CD4-positive, alpha-beta T cell treated with Interleukin-15 for 1 hour (primary cell): ENCODE data around the gene EGLN1.

ENCODE experiments used
- DNase-seq: peaks from one replicate; pipeline ENCODE4 v3.0.0-alpha.2; 2020

EGLN1 gene

DNA sequence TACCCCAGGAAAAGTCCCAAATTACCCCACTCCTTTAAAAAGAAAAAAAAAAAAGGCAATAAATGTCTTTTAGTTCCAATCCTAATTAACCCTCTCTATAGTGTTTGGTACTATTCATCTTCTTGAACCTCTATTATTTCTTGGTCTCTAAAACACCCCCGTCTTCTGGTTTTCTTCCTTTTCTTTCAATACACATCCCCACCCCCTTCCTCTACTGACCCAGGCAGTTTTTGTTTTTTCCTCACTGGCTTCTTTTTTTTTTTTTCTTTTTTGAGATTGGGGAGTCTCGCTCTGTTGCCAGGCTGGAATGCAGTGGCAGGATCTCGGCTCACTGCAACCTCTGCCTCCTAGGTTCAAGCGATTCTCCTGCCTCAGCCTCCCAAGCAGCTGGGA, 26.1 kb downstream of the EGLN1 start:
- DNase-seq = no peak

DNA sequence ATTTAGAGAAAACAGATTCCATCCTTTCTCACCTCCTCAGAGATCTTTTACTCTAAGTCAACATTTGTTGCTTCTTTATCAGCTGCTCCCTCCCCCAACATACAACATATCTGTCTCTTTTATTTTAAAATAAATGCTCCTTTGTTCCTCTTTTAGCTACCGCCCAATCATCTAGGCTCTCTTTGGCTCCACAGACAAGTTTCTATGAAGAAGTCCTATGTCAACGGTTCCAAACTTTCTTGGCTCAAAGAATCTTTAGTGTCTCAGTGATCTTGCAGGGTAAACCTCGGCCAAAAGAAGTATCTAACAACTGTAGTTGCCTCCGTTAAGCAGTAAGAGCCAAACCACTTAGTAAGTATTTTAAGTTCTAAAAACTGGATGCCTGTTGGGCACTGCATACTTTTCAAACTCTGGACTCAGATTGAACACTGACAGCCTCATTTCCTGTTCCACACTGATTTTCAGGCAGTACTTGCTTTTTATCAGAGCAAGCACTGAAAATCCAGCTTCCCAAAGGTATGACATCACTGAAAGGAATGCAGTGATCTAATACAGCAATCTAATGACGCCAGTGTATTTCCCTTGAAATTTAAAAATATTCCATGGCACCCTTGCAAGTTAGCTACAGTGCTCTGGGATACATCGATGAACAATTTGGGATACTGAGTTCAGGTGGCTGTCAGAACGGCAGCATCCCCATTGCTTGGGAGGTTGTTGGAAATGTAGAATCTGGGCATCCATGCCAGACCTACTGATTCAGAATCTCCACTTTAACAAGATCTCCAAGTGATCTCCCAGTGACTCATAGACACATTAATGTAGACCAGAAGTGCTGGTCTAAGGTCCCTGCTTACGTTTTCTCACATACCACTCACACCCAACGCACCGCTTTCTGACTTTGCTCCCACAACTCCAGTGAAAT, 26.8 kb downstream of the EGLN1 start:
- no peak for DNase-seq

DNA sequence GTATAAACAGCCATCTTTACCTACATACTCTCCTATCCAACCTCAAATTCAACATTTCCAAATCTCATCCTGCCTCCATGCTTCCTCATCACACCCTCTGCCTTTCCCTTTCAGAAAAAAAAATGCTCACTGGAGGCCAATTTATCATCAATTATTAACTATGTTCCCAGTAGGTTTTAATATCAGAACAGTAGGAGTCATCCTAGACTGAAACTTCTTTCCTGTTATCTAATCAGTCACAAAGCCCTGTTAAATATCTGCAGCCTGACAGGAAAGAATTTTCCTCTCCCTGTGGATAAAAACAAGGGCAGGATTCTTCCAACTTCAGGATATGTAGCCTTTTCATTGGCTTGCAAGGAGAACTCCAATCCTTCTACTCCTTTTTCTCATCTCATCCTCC, 28.4 kb downstream of the EGLN1 start:
- DNase-seq = no peak

DNA sequence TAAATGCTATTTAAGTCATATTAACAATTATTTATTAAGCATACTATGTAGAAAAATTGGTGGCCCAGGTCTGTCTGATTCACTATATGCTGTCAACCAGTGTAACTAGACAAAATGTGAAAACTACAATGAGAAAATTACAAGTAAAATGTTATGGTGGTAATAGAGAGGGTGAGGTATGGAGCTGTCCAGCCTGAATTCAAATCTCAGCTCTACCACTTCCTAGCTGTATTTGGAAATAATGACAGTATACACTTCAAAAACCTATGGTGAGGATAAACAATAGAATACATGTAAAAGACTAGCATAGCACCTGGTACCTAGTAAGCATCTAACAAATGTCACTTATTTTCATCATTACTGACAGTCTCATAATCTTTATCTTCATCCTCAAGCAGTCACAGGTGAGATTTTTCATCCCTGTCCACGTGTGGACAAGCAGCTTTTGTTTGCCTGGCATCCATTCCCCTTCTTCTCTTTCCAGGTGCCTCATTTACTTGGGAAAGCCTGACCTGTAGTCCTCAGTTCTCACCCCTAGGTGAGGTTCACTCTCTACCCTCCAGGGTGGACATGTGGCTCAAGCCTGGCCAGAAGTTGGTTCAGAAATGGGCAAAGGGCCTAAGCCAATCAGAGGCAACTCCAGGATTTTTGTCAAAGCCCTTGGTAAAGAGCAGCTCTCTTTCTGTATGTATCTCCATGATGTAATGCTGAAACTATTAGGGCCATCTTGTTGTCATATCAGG, 29.5 kb downstream of the EGLN1 start:
- DNase-seq = no peak

- no peak for DNase-seq
Measured at GRCh38 chr1:231390071-231390470, 32.0 kb downstream of the EGLN1 start.

- no peak for DNase-seq
Measured at GRCh38 chr1:231387770-231388669, 34.1 kb downstream of the EGLN1 start.

GRCh38 chr1:231386466-231386865, 35.6 kb downstream of the EGLN1 start:
- no peak for DNase-seq

DNA sequence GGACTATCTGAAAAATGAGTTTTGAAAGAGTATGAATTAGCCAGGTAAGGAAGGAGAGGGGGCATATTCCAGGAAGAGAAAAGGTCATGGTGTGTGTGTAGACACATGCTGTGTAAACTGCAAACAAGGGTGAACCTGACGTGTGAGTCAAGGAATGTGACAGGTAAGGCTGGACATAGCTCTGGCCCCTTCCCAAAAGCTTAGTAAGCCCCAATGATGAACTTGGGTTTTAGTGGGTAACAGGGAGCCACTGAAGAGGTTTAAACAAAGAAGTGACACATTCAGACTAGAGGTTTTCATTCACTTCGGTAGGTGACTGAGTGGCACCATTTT, 36.7 kb downstream of the EGLN1 start:
- DNase-seq = no peak

GRCh38 chr1:231384696-231385415, 37.2 kb downstream of the EGLN1 start:
- no peak for DNase-seq

DNA sequence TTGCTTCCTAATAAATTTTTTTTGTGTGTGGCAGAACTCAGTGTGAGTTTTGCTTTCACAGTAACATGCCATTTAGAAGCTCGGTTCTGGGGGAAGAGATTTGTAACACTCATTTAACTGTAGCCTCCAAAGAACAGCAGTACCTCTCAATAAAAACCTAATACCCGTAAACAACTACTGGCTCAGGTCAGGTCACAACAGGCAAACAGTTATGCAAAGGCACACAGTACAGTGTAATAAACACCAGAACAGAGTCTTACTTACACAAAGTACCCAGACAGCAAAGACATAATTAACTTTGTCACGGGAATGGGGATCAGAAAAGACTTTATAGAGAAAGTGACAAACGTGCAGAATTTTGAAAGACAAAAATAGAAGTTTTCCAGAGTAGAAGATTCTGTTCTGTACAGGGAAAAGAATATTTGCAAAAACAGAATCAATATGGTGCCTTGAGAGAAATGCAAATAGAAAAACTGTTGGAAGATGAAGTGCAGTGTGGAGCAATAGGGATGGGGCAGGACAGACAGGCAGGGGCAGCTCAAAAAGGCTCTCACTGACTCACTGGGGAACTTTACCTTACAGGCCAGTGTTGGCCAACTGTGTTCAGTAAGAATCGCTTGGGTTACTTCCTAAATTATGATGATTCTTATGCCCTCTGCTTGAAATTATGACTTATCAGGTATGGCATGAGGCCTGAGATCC, 38.8 kb downstream of the EGLN1 start:
- peak; percentile 20 for DNase-seq

DNA sequence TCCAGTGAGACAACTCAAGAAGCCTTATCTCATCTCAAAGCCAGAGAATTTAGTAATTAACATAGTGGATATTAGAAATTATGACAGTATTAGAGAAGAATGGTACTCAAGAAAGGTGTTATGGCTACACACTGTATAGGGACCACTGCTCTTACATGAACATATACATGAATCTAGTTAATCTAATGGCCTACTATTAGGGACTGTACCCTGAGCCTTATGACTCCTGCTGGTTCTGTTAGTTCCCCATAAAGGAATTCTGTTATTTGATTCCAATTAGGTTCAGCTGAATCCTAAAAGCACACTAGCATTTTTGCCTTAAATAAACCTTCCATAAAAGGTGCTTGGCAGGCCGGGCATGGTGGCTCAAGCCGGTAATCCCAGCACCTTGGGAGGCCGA, 39.7 kb downstream of the EGLN1 start:
- no peak for DNase-seq

- no peak for DNase-seq
Measured at GRCh38 chr1:231381729-231382128, 40.4 kb downstream of the EGLN1 start.

DNA sequence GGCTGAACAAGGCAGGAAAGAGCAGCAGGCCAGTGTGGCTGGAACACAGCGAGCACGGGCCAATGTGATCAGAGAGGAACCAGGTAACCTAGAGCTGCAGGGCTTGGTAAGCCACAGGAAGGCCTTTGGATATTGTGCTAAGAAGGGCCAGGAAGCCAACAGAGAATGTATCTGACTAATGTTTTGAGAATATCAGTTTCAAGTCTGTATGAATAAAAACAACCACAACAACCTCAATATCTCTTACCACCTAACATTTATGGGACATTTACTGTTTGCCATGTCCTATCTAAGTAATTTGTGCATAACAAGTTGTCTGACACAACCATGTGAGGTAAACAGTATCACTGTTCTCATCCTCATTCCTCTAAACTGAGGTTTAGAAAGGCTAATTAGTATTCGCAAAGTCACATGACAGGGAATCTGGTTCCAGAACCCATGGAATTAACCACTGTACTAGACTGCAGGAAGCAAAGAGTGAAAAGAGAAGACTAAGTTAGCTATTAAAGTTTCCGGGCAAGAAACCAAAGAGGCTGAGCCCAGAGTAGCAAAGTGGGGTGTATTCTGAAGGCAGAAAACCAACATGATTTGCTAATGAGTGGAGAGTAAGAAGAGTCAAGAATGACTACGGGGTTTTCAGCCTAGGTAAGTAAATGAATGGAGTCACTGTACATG, 45.1 kb downstream of the EGLN1 start:
- no peak for DNase-seq

DNA sequence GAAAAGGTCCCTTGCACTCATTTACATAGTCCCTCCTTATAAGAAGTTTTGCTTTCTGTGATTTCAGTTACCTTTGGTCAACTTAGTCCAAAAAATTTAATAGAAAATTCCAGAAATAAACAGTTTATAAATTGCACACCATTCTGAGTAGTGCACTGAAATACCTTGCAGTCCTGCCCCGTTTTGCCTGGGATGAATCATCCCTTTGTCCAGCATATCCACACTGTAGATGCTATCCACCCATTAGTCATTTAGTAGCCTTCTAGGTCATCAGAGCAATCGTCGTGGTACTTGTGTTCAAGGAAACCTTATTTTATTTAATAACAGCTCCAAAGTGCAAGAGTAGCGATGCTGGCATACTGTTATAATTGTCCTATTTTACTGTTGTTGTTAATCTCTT, 46.0 kb downstream of the EGLN1 start:
- no peak for DNase-seq

- no peak for DNase-seq
Measured at GRCh38 chr1:231374394-231374793, 47.7 kb downstream of the EGLN1 start.

- no peak for DNase-seq
Measured at GRCh38 chr1:231372501-231372900, 49.6 kb downstream of the EGLN1 start.

GRCh38 chr1:231369282-231369681, 52.8 kb downstream of the EGLN1 start:
- DNase-seq = no peak

- DNase-seq = no peak
Measured at GRCh38 chr1:231364192-231364591, 57.9 kb downstream of the EGLN1 start.

GRCh38 chr1:231363624-231364023, 58.5 kb downstream of the EGLN1 start:
- DNase-seq = no peak

GRCh38 chr1:231362325-231362724, 59.8 kb downstream of the EGLN1 start:
- no peak for DNase-seq

DNA sequence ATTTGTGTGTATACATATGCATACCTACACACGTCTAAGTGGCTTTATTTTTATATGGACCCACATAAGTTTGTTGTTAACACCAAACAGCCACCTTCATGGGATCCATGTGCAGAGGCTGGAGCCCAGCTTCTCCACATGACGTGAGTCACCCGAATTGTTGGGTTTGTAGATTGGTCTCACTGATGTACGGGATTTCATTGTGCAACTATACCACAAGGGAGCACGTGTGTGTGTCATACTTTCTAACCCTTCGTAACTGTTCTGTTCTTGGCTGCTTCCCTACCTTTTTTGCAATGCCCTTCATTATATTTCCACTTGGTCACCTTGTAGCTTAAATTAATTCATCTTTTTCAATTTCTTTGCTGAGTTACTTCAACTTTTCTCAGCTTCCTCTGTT, 63.0 kb downstream of the EGLN1 start:
- peak; percentile 29 for DNase-seq
